Right lobe of liver (tissue), 6 donors: ENCODE data around the gene RPRD1A. TPM values are rescaled to one million over a fixed set of nuclear protein-coding genes. Genes with fewer than 3 reads are reported as not detected.

ENCODE experiments used
- ATAC-seq, 4 donors: fragments of 200-7000 bp; cut with Tn5 transposase; one replicate each; pipeline ENCODE4 v1.9.1; 2020; ENCODE audit warnings: mild to moderate bottlenecking in 4 of 4, moderate library complexity in 4 of 4
- DNase-seq, 3 donors: peaks; one replicate each; pipeline ENCODE4 v3.0.0-alpha.2; 2020
- H3K27ac ChIP-seq, 3 donors: fragments of 200-600 bp; one replicate each; pipeline ENCODE4 v1.8.0; 2022
- H3K27me3 ChIP-seq, 2 donors: fragments of 200-600 bp; one replicate each; pipeline ENCODE4 v1.8.0; 2022
- H3K36me3 ChIP-seq, 4 donors: fragments of 200-600 bp; sonication (generic) in 1 of 4; one replicate each; pipeline versions ENCODE4 v1.5.1 to v1.8.0; 2017 to 2022; ENCODE audit warnings: control low read depth in 1 of 4
- H3K4me1 ChIP-seq, 4 donors: fragments of 200-600 bp; sonication (generic) in 1 of 4; one replicate each; pipeline versions ENCODE4 v1.5.1 to v1.8.0; 2017 to 2022; ENCODE audit warnings: control low read depth in 1 of 4
- H3K4me3 ChIP-seq, 3 donors: fragments of 200-600 bp; one replicate each; pipeline ENCODE4 v1.8.0; 2022
- H3K9me3 ChIP-seq, 4 donors: fragments of 200-600 bp; sonication (generic) in 1 of 4; one replicate each; pipeline versions ENCODE4 v1.5.1 to v1.8.0; 2017 to 2022; ENCODE audit warnings: control low read depth in 1 of 4
- POLR2A ChIP-seq: fragments of 450-650 bp; IDR thresholded peaks from one replicate; pipeline ENCODE4 v1.6.1; 2017; ENCODE audit warnings: antibody characterized with exemption, mild to moderate bottlenecking
- WGBS: methylation state at CpG from one replicate; pipeline ENCODE4 v1.1.6; 2018; ENCODE audit warnings: low coverage, low lambda C conversion rate; ENCODE audit not compliant: insufficient coverage; ENCODE audit errors: missing lambda C conversion rate; 5-methylcytosine and 5-hydroxymethylcytosine counted together
- intact Hi-C, 2 donors: fragments of 100-400 bp; cut with DNase I; formaldehyde crosslinking; loops; one replicate each; pipeline versions ENCODE4 v1.11.2 to v1.14.1; 2022
- total RNA-seq, 6 experiments: library from RNA; depleted of rRNA in 2 of 6; stranded (reverse); fragments of >200 nt in 2 of 6; fragmentation: NEBNext Ultra II Directional in 3 of 6; extraction: Animal tissue kit (Norgen Biotek cat#: 25700) in 3 of 6; gene quantifications; one replicate each; pipeline versions ENCODE4 v1.1.0 to v1.2.4, GENCODE V29; 2016 to 2023
- TF ChIP-seq, protein P1 (sequence below), 4 donors: fragments of 200-600 bp in 3 of 4; fragments of 450-650 bp in 1 of 4; IDR thresholded peaks; one replicate each; pipeline versions ENCODE4 v1.5.1 to v1.8.0; 2016 to 2022; ENCODE audit warnings: antibody characterized with exemption in 4 of 4, mild to moderate bottlenecking in 2 of 4
- donor health status: DM: no; HTN: yes; CAD: no.
- donor health status: DM: no; HTN: no; CAD: no.
- donor health status: DM: no; HTN: no; CAD: no.
- donor health status: DM: no; HTN: yes; CAD: no.
- donor health status: DM: no; HTN: yes; CAD: no.

Gene RPRD1A
- total RNA-seq, 6 experiments from 2014 or later, result 14.4 to 28.6 (median 20.9) TPM

DNA sequence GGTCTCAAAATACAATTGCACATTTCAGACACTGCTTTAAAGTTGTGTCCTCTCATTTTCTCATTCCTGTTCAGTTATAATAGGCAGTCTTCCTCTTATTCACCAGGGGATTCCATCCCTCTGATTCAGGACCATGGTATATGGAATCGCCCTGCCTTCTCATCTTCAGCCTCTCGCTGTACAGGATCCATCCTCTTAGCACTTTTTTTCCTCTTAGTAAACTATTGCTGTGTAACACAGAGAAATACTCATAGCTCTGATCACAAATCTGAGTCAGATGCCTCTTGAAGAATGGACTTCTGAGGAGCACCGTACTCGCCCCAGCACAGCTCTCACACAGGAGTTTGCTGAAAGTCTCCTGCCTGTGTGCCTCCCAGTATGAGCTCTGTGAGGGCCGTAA lies 83.5 kb downstream of the RPRD1A start:
- Histone ChIP-seq H3K4me1 (no peaks in the 10 kb centered on the region), H3K4me3 (no peak overlapping the region), H3K36me3 (peaks cover 0 to 24% (median 10%) of the 10 kb centered on the region in 4 donors), H3K9me3 (no peaks in the 10 kb centered on the region), H3K27me3 (no peaks in the 10 kb centered on the region), H3K27ac (no peak overlapping the region)
- intact Hi-C loops, result no loop called here
- 89% methylated on average over 5 of the region's 5 CpGs for WGBS
- no peak for TF ChIP-seq POLR2A
- TF ChIP-seq, protein P1, sequence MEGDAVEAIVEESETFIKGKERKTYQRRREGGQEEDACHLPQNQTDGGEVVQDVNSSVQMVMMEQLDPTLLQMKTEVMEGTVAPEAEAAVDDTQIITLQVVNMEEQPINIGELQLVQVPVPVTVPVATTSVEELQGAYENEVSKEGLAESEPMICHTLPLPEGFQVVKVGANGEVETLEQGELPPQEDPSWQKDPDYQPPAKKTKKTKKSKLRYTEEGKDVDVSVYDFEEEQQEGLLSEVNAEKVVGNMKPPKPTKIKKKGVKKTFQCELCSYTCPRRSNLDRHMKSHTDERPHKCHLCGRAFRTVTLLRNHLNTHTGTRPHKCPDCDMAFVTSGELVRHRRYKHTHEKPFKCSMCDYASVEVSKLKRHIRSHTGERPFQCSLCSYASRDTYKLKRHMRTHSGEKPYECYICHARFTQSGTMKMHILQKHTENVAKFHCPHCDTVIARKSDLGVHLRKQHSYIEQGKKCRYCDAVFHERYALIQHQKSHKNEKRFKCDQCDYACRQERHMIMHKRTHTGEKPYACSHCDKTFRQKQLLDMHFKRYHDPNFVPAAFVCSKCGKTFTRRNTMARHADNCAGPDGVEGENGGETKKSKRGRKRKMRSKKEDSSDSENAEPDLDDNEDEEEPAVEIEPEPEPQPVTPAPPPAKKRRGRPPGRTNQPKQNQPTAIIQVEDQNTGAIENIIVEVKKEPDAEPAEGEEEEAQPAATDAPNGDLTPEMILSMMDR (IDR thresholded peaks at IDR 0.05), result no peak
- no peak for DNase-seq
- no peak for ATAC-seq

GRCh38 chr18:35983147-35983546 lies 84.2 kb downstream of the RPRD1A start:
- DNase-seq (no peak), ATAC-seq (no peak)
- H3K27me3 ChIP-seq, result no peaks in the 10 kb centered on the region
- TF ChIP-seq, protein P1 (IDR thresholded peaks at IDR 0.05), result no peak
- no peak for TF ChIP-seq POLR2A
- H3K4me3 ChIP-seq, result no peak overlapping the region
- H3K27ac ChIP-seq, result no peak overlapping the region
- no peaks in the 10 kb centered on the region for H3K9me3 ChIP-seq
- H3K36me3 ChIP-seq, result peaks cover 0 to 31% (median 11%) of the 10 kb centered on the region in 4 donors
- H3K4me1 ChIP-seq, result no peaks in the 10 kb centered on the region
- intact Hi-C loops, result no loop called here

- H3K27me3 ChIP-seq, result no peaks in the 10 kb centered on the region
- no peak overlapping the region for H3K27ac ChIP-seq
- WGBS, result 100% methylated on average over 2 of the region's 2 CpGs
- H3K4me3 ChIP-seq, result no peak overlapping the region
- ATAC-seq (no peak), DNase-seq (no peak)
- H3K36me3 ChIP-seq, result peaks cover 0 to 37% (median 16%) of the 10 kb centered on the region in 4 donors
- no peak for TF ChIP-seq POLR2A
- TF ChIP-seq, protein P1 (IDR thresholded peaks at IDR 0.05), result no peak
- H3K9me3 ChIP-seq, result no peaks in the 10 kb centered on the region
- H3K4me1 ChIP-seq, result no peaks in the 10 kb centered on the region
- intact Hi-C loops, result no loop called here
These were observed 84.8 kb downstream of the RPRD1A start for GRCh38 chr18:35982409-35983114.

DNA sequence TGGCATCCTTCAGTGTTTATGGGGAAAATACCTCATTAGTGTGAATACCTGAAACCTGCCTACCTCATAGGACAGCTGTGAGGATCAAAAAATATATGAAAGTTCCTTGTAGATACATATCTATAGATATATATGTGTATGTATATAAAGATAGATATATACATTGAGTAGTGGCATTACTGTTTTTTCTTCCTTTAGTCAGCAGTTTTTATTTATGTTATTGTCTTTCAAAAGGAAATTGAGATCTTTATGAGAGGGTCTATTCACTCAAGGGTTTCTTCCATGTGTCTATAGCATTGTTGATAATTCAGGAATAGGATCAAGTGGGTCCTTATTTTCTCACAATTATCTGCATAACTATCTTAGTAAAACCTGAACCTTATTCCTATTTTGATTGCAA lies 88.2 kb downstream of the RPRD1A start:
- no peak for DNase-seq
- Histone ChIP-seq H3K27me3 (no peaks in the 10 kb centered on the region), H3K36me3 (peaks cover 0 to 62% (median 18%) of the 10 kb centered on the region in 4 donors), H3K4me1 (peaks cover 0 to under 1% (median 0%) of the 10 kb centered on the region in 4 donors), H3K27ac (no peak overlapping the region), H3K9me3 (no peaks in the 10 kb centered on the region), H3K4me3 (no peak overlapping the region)
- TF ChIP-seq POLR2A, result no peak
- TF ChIP-seq, protein P1 (IDR thresholded peaks at IDR 0.05), result no peak
- intact Hi-C loops, result no loop called here
- no peak for ATAC-seq
